CD4-positive, alpha-beta T cell (primary cell): ENCODE results near the gene HAPSTR1. TPM values are rescaled to one million over a fixed set of nuclear protein-coding genes. Genes with fewer than 3 reads are reported as not detected.
"Not testable (repeated sequence)": the region's sequence is repeated elsewhere in the genome, so short reads cannot be mapped to it uniquely, and the experiment has no call there.

Experiments used
- ATAC-seq: fragments of 200-7000 bp; cut with Tn5 transposase; one replicate; pipeline ENCODE4 v1.10.0; 2022; ENCODE audit warnings: mild to moderate bottlenecking; ENCODE audit not compliant: poor library complexity
- CTCF ChIA-PET: fragments of 350-600 bp; sonication (Branson Sonifier 250); formaldehyde crosslinking; loops from one replicate; lab custom pipeline; 2021; ENCODE audit warnings: antibody characterized with exemption, inconsistent platforms; lab: Charles Lee
- POLR2A ChIA-PET: fragments of 350-600 bp; sonication (Branson Sonifier 250); formaldehyde crosslinking; loops from one replicate; lab custom pipeline; 2021; ENCODE audit warnings: antibody characterized with exemption, inconsistent platforms; lab: Charles Lee
- DNase-seq, 14 experiments: peaks; one replicate each; pipeline ENCODE4 v3.0.0-alpha.2; 2013 to 2020; ENCODE audit warnings: mixed read lengths in 2 of 14
- H3K27ac ChIP-seq, 2 donors: one replicate each; pipeline versions ENCODE4 v1.5.1 to v1.7.0; 2013; ENCODE audit warnings: low read length in 2 of 2, low read depth in 1 of 2, mild to moderate bottlenecking in 1 of 2
- H3K27me3 ChIP-seq, 2 experiments: 1 replicate in 1 of 2; 2 replicates in 1 of 2; pipeline versions ENCODE4 v1.6.1 to v1.7.0; 2013; ENCODE audit warnings: low read length in 2 of 2, control low read depth in 1 of 2, mild to moderate bottlenecking in 1 of 2, moderate library complexity in 1 of 2; ENCODE audit not compliant: insufficient read depth in 2 of 2, control insufficient read depth in 1 of 2
- H3K36me3 ChIP-seq: one replicate; pipeline ENCODE4 v1.6.1; 2013; ENCODE audit warnings: low read length, control low read depth; ENCODE audit not compliant: insufficient read depth
- H3K4me1 ChIP-seq: one replicate; pipeline ENCODE4 v1.6.1; 2013; ENCODE audit warnings: low read length, control low read depth; ENCODE audit not compliant: insufficient read depth
- H3K4me3 ChIP-seq: one replicate; pipeline ENCODE4 v1.5.1; 2013; ENCODE audit warnings: mild to moderate bottlenecking, low read length, moderate library complexity
- H3K9me3 ChIP-seq, 2 experiments: 1 replicate in 1 of 2; 2 replicates in 1 of 2; pipeline versions ENCODE4 v1.6.1 to v1.7.0; 2013; ENCODE audit warnings: low read length in 2 of 2, mild to moderate bottlenecking in 2 of 2, control low read depth in 1 of 2, moderate library complexity in 1 of 2; ENCODE audit not compliant: control insufficient read depth in 1 of 2, insufficient read depth in 1 of 2
- H3K27ac Mint-ChIP-seq: one replicate; pipeline ENCODE4 v1.8.0; 2020; ENCODE audit warnings: mixed read lengths
- H3K27me3 Mint-ChIP-seq: one replicate; pipeline ENCODE4 v1.8.0; 2021; ENCODE audit warnings: mixed read lengths
- H3K36me3 Mint-ChIP-seq: one replicate; pipeline ENCODE4 v1.8.0; 2021; ENCODE audit warnings: low read depth, mixed read lengths
- H3K4me1 Mint-ChIP-seq: one replicate; pipeline ENCODE4 v1.8.0; 2021; ENCODE audit warnings: low read depth, mixed read lengths
- H3K4me3 Mint-ChIP-seq: one replicate; pipeline ENCODE4 v1.8.0; 2020; ENCODE audit warnings: mild to moderate bottlenecking, mixed read lengths
- H3K9me3 Mint-ChIP-seq: one replicate; pipeline ENCODE4 v1.8.0; 2020; ENCODE audit warnings: mixed read lengths
- intact Hi-C, 2 experiments: fragments of 100-400 bp; cut with DNase I in 1 of 2; cut with micrococcal nuclease in 1 of 2; formaldehyde crosslinking; loops; one replicate each; pipeline versions ENCODE4 v1.15.1 to v1.9.0; 2023 to 2025; cut with DNase I, micrococcal nuclease
- total RNA-seq, 174 experiments: library from RNA in 2 of 174; stranded (reverse) in 2 of 174; gene quantifications; one replicate each; pipeline ENCODE4 v1.2.3 and lab custom pipeline; 2021 to 2026
- TF ChIP-seq, protein P1 (sequence below): fragments of 200-600 bp; IDR thresholded peaks from one replicate; pipeline ENCODE4 v1.8.0; 2022; ENCODE audit warnings: antibody characterized with exemption, mild to moderate bottlenecking

HAPSTR1 gene
- total RNA-seq, 2 experiments from 2014 or later = 152 to 153 TPM

DNA sequence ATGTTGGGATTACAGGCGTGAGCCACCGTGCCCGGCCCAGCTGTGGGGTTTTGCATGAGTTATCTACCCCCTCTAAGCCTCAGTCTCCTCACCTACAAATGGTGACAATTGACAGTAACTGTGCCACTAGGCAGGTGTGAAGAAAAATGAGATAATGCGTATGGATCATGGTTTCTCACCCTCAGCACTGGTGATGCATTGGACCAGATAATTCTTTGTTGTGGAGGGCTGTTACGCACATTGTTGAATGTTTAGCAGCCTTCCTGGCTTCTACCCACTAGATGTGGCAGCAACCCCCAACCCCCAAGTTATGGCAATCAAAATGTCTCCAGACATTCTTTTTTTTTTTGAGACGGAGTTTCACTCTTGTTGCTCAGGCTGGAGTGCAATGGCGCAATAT is 9.0 kb upstream of the HAPSTR1 start:
- Mint-ChIP-seq H3K27me3 (no peaks in the 10 kb centered on the region), H3K36me3 (no peaks in the 10 kb centered on the region), H3K4me3 (no peak overlapping the region), H3K27ac (no peak overlapping the region), H3K9me3 (peaks cover 6% of the 10 kb centered on the region), H3K4me1 (peaks cover 12% of the 10 kb centered on the region)
- peaks cover 0 to 13% of the 10 kb centered on the region in 2 experiments for H3K9me3 ChIP-seq
- H3K36me3 ChIP-seq = no peaks in the 10 kb centered on the region
- intact Hi-C loops = no loop called here
- H3K27me3 ChIP-seq = no peaks in the 10 kb centered on the region
- ATAC-seq (no peak), DNase-seq (peak in 3 of 14 experiments; percentile 0 to 67 (median 46))
- CTCF ChIA-PET = no interaction called here
- POLR2A ChIA-PET = interaction anchor here (1.6 kb wide), 1 partner anchor 9 kb away, joined by 4 read pairs; the partner anchor contains the start of gene HAPSTR1
- TF ChIP-seq, protein P1, sequence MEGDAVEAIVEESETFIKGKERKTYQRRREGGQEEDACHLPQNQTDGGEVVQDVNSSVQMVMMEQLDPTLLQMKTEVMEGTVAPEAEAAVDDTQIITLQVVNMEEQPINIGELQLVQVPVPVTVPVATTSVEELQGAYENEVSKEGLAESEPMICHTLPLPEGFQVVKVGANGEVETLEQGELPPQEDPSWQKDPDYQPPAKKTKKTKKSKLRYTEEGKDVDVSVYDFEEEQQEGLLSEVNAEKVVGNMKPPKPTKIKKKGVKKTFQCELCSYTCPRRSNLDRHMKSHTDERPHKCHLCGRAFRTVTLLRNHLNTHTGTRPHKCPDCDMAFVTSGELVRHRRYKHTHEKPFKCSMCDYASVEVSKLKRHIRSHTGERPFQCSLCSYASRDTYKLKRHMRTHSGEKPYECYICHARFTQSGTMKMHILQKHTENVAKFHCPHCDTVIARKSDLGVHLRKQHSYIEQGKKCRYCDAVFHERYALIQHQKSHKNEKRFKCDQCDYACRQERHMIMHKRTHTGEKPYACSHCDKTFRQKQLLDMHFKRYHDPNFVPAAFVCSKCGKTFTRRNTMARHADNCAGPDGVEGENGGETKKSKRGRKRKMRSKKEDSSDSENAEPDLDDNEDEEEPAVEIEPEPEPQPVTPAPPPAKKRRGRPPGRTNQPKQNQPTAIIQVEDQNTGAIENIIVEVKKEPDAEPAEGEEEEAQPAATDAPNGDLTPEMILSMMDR = no peak
- H3K27ac ChIP-seq = no peak overlapping the region
- no peak overlapping the region for H3K4me3 ChIP-seq
- peaks cover 7% of the 10 kb centered on the region for H3K4me1 ChIP-seq

GRCh38 chr16:9087733-9088132 is 3.7 kb upstream of the HAPSTR1 start:
- intact Hi-C loops, H3K27me3 Mint-ChIP-seq, H3K27me3 ChIP-seq, H3K27ac Mint-ChIP-seq, H3K9me3 ChIP-seq, H3K4me3 ChIP-seq, H3K27ac ChIP-seq, ATAC-seq, H3K36me3 ChIP-seq, DNase-seq, CTCF ChIA-PET, H3K9me3 Mint-ChIP-seq: not testable (repeated sequence)
- H3K4me1 Mint-ChIP-seq = peaks cover 12% of the 10 kb centered on the region
- POLR2A ChIA-PET = interaction anchor here (1.4 kb wide), 1 partner anchor 125 kb away, joined by 4 read pairs; no protein-coding TSS in a partner anchor
- peaks cover 13% of the 10 kb centered on the region for H3K36me3 Mint-ChIP-seq
- H3K4me3 Mint-ChIP-seq = peak overlapping the region; percentile 3
- H3K4me1 ChIP-seq = peaks cover 13% of the 10 kb centered on the region

- H3K36me3 Mint-ChIP-seq = peaks cover 24% of the 10 kb centered on the region
- TF ChIP-seq, protein P1 = no peak
- no peak for ATAC-seq
- peak overlapping the region; percentile 20 for H3K4me3 Mint-ChIP-seq
- H3K36me3 ChIP-seq = peaks cover 10% of the 10 kb centered on the region
- no peaks in the 10 kb centered on the region for H3K27me3 ChIP-seq
- intact Hi-C loops = no loop called here
- DNase-seq = no peak
- CTCF ChIA-PET = no interaction called here
- POLR2A ChIA-PET = interaction anchor here (1.2 kb wide), 1 partner anchor 8 kb away, joined by 3 read pairs; no protein-coding TSS in a partner anchor
- H3K27ac ChIP-seq = no peak overlapping the region
- H3K27ac Mint-ChIP-seq = no peak overlapping the region
- no peaks in the 10 kb centered on the region for H3K9me3 Mint-ChIP-seq
- H3K4me3 ChIP-seq = no peak overlapping the region
- H3K4me1 ChIP-seq = peaks cover 17% of the 10 kb centered on the region
- no peaks in the 10 kb centered on the region for H3K9me3 ChIP-seq
- no peaks in the 10 kb centered on the region for H3K27me3 Mint-ChIP-seq
- H3K4me1 Mint-ChIP-seq = peaks cover 24% of the 10 kb centered on the region
These were observed 2.6 kb upstream of the HAPSTR1 start for GRCh38 chr16:9088848-9089247.

GRCh38 chr16:9089660-9090059 is 1.8 kb upstream of the HAPSTR1 start:
- H3K4me1 Mint-ChIP-seq = peaks cover 32% of the 10 kb centered on the region
- Histone ChIP-seq H3K9me3 (no peaks in the 10 kb centered on the region), H3K27me3 (no peaks in the 10 kb centered on the region), H3K4me1 (peaks cover 21% of the 10 kb centered on the region), H3K36me3 (peaks cover 18% of the 10 kb centered on the region), H3K27ac (no peak overlapping the region), H3K4me3 (no peak overlapping the region)
- no peaks in the 10 kb centered on the region for H3K9me3 Mint-ChIP-seq
- no peak for DNase-seq
- peaks cover 32% of the 10 kb centered on the region for H3K36me3 Mint-ChIP-seq
- intact Hi-C loops = loop anchor here (5.0 kb wide), 6 partner anchors 38 to 1298 kb away; partner anchors contain the start of genes PMM2 (in 2 of the 2), TMEM186 (in 2 of the 2), ATF7IP2 (in 1 of the 2) and CARHSP1 (in 1 of the 2)
- H3K27ac Mint-ChIP-seq = peak overlapping the region; percentile 76
- POLR2A ChIA-PET = interaction anchor here (0.6 to 0.9 kb wide), 2 partner anchors 80 to 153 kb away, joined by 3 read pairs; no protein-coding TSS in a partner anchor
- no peak for ATAC-seq
- H3K4me3 Mint-ChIP-seq = peak overlapping the region; percentile 90
- CTCF ChIA-PET = no interaction called here
- no peaks in the 10 kb centered on the region for H3K27me3 Mint-ChIP-seq
- TF ChIP-seq, protein P1 = no peak
